GM12878 (cell line): Measurements from ENCODE around the gene UBE2C. TPM values are rescaled to one million over a fixed set of nuclear protein-coding genes. Genes with fewer than 3 reads are reported as not detected.

Source experiments
- CREM ChIP-seq: IDR thresholded peaks from 2 replicates; pipeline ENCODE4 v1.6.1; 2014; ENCODE audit warnings: antibody characterized with exemption, low read depth
- E2F4 ChIP-seq: IDR thresholded peaks from 2 replicates; pipeline ENCODE4 v1.6.1; 2012; ENCODE audit warnings: low read depth, low read length, improper control_type of control experiment
- GABPA ChIP-seq: IDR thresholded peaks from 2 replicates; pipeline ENCODE4 v1.6.1; 2014; ENCODE audit warnings: antibody characterized with exemption, low read depth, mild to moderate bottlenecking, inconsistent platforms
- KAT2A ChIP-seq: conservative IDR thresholded peaks from 2 replicates; pipeline ENCODE4 v1.6.1; 2011; ENCODE audit warnings: low read depth, low read length; ENCODE audit not compliant: control insufficient read depth
- NFIC ChIP-seq: IDR thresholded peaks from 2 replicates; pipeline ENCODE4 v1.6.1; 2012; ENCODE audit warnings: low read depth, mild to moderate bottlenecking, inconsistent platforms, low read length, moderate library complexity
- NKRF ChIP-seq: fragments of 450-650 bp; conservative IDR thresholded peaks from 2 replicates; pipeline ENCODE4 v1.6.1; 2017; ENCODE audit warnings: mild to moderate bottlenecking, moderate library complexity
- PBX3 ChIP-seq: IDR thresholded peaks from 2 replicates; pipeline ENCODE4 v1.6.1; 2011; ENCODE audit warnings: mild to moderate bottlenecking, low read depth, low read length, moderate library complexity; ENCODE audit not compliant: insufficient replicate concordance
- SRF ChIP-seq, 2 experiments: IDR thresholded peaks; 2 replicates each; pipeline ENCODE4 v1.6.1; 2011; ENCODE audit warnings: low read depth in 2 of 2, low read length in 2 of 2, mild to moderate bottlenecking in 1 of 2, moderate library complexity in 1 of 2
- TCF3 ChIP-seq: IDR thresholded peaks from 2 replicates; pipeline ENCODE4 v1.6.1; 2012; ENCODE audit warnings: low read depth, mild to moderate bottlenecking, low read length, borderline replicate concordance; ENCODE audit not compliant: insufficient read depth
- polyA plus RNA-seq, 11 experiments: library from polyadenylated mRNA; depleted of rRNA in 4 of 11; unstranded in 6 of 11; stranded (reverse) in 5 of 11; fragments of >200 nt; fragmentation: Nextera tagmentation in 4 of 11; fragmentation: Illumina TruSeq in 1 of 11; extraction: Ambion mirVana in 4 of 11; extraction: Trizol in 1 of 11; gene quantifications; 1 replicate in 1 of 11; 2 replicates in 10 of 11; pipeline versions ENCODE4 v1.2.1 to v1.2.3, GENCODE V29; 2011 to 2016; ENCODE audit warnings: inconsistent platforms in 2 of 11, missing spikeins in 2 of 11, low read depth in 1 of 11
- total RNA-seq, 4 experiments: library from RNA; depleted of rRNA in 3 of 4; stranded (reverse); fragments of >200 nt in 3 of 4; fragmentation: Illumina TruSeq in 1 of 4; extraction: Trizol in 1 of 4; gene quantifications; 2 replicates each; pipeline versions ENCODE4 v1.2.1 to v1.2.3, GENCODE V29; 2013 to 2021

The UBE2C gene
- total and polyA plus RNA-seq, 10 of the 15 experiments (the other 5 are each of a cell fraction or from before 2014, with no cell fraction given) = 86.2 to 412 (median 176) TPM

GRCh38 chr20:45782890-45783289 lies 29.6 kb upstream of the UBE2C start (continued):
- TF ChIP-seq PBX3 (no peak), SRF (IDR thresholded peaks at IDR 0.05; ENCODE audit: low read depth in 2 of 2, low read length in 2 of 2) (no peak), E2F4 (no peak), TCF3 (no peak), NKRF (no peak), KAT2A (no peak), GABPA (no peak), CREM (no peak), NFIC (no peak)
